ENCODE results near the gene PTCH2. TPM values are rescaled to one million over a fixed set of nuclear protein-coding genes. Genes with fewer than 3 reads are reported as not detected.

Gene PTCH2
- total and polyA plus RNA-seq, 2 of the 13 experiments (the other 11 are each of a cell fraction or from before 2014, with no cell fraction given), result 0.60 to 1.5 TPM

DNA sequence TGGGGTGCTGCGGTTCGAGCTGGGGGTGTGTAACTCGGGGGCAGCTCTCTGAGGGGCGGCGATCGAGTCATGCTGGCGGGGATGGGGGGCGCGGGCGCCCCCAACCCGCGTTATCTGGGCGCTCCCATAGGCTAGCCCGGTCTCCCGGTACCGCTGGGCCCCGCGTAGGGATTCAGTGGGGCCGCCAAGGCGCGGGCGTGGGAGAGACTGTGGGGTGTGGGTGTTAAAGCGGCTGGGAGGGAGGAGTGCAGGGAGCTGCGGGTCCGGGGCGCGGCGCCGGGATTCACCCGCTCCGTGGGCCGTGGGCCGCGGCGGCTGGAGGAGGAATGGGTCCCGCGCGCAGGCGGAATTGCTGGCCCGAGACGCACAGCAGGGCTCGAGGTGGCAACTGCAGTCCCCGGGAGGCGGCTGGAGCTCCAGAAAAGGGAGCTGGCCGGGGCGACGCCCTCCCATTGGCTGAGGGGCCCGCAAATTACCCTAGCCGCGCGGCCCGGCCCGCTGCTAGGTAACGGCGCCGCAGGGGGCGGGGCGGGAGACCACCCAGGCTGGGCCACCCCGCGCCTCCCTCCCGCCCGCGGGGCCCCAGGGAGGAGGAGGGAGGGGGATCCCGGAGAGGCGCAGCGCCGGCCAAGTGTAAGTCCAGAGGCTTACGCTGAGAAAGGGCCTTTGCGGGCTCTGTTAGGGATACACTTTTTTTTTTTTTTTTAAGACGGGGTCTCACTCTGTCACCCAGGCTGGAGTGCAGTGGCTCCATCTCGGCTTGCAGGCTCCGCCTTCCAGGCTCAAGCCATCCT lies at the start of gene PTCH2 (continued):
- no peak for TF ChIP-seq HNF4G (IDR thresholded peaks at IDR 0.05; ENCODE audit: borderline replicate concordance, low read depth, low read length)
- TF ChIP-seq HNF4G (CRISPR knock-in tag; IDR thresholded peaks at IDR 0.05; ENCODE audit: borderline replicate concordance, low read depth), result no peak
- TF ChIP-seq, protein P1, sequence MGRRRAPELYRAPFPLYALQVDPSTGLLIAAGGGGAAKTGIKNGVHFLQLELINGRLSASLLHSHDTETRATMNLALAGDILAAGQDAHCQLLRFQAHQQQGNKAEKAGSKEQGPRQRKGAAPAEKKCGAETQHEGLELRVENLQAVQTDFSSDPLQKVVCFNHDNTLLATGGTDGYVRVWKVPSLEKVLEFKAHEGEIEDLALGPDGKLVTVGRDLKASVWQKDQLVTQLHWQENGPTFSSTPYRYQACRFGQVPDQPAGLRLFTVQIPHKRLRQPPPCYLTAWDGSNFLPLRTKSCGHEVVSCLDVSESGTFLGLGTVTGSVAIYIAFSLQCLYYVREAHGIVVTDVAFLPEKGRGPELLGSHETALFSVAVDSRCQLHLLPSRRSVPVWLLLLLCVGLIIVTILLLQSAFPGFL (CRISPR knock-in tag; IDR thresholded peaks at IDR 0.05), result no peak
- TF ChIP-seq FOXO1 (CRISPR knock-in tag; IDR thresholded peaks at IDR 0.05), result no peak
- no peak for TF ChIP-seq NFKBIZ (CRISPR knock-in tag; IDR thresholded peaks at IDR 0.05)
- TF ChIP-seq SNRNP70 (IDR thresholded peaks at IDR 0.05; ENCODE audit: low read depth, low read length), result no peak
- TF ChIP-seq IKZF1 (IDR thresholded peaks at IDR 0.05), result no peak
- 0 out of 2 replicates have a peak, but pooled peaks have one; percentile 46 for TF ChIP-seq ZSCAN20 (CRISPR knock-in tag; IDR thresholded peaks at IDR 0.05; ENCODE audit: borderline replicate concordance)
- TF ChIP-seq ZBTB7B (CRISPR knock-in tag; IDR thresholded peaks at IDR 0.05), result 0 out of 2 replicates have a peak, but pooled peaks have one; percentile 49
- TF ChIP-seq ELF4 (CRISPR knock-in tag; IDR thresholded peaks at IDR 0.05; ENCODE audit: borderline replicate concordance), result no peak
- TF ChIP-seq ZNF263 (CRISPR knock-in tag; IDR thresholded peaks at IDR 0.05), result 0 out of 2 replicates have a peak, but pooled peaks have one; percentile 58
- TF ChIP-seq MXD4 (CRISPR knock-in tag; IDR thresholded peaks at IDR 0.05), result no peak
- TF ChIP-seq, protein P2, sequence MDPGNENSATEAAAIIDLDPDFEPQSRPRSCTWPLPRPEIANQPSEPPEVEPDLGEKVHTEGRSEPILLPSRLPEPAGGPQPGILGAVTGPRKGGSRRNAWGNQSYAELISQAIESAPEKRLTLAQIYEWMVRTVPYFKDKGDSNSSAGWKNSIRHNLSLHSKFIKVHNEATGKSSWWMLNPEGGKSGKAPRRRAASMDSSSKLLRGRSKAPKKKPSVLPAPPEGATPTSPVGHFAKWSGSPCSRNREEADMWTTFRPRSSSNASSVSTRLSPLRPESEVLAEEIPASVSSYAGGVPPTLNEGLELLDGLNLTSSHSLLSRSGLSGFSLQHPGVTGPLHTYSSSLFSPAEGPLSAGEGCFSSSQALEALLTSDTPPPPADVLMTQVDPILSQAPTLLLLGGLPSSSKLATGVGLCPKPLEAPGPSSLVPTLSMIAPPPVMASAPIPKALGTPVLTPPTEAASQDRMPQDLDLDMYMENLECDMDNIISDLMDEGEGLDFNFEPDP (CRISPR knock-in tag; conservative IDR thresholded peaks at IDR 0.05), result no peak
- no peak for TF ChIP-seq ZC3H4 (CRISPR knock-in tag; IDR thresholded peaks at IDR 0.05; ENCODE audit: borderline replicate concordance)
- TF ChIP-seq ZNF232 (CRISPR knock-in tag; IDR thresholded peaks at IDR 0.05; ENCODE audit: borderline replicate concordance), result no peak
- no peak for TF ChIP-seq SP140L (CRISPR knock-in tag; IDR thresholded peaks at IDR 0.05; ENCODE audit: borderline replicate concordance)
- TF ChIP-seq ZNF619 (CRISPR knock-in tag; IDR thresholded peaks at IDR 0.05), result no peak
- TF ChIP-seq ZNF652 (CRISPR knock-in tag; IDR thresholded peaks at IDR 0.05; ENCODE audit: borderline replicate concordance, low read depth), result no peak
- TF ChIP-seq, protein P3, sequence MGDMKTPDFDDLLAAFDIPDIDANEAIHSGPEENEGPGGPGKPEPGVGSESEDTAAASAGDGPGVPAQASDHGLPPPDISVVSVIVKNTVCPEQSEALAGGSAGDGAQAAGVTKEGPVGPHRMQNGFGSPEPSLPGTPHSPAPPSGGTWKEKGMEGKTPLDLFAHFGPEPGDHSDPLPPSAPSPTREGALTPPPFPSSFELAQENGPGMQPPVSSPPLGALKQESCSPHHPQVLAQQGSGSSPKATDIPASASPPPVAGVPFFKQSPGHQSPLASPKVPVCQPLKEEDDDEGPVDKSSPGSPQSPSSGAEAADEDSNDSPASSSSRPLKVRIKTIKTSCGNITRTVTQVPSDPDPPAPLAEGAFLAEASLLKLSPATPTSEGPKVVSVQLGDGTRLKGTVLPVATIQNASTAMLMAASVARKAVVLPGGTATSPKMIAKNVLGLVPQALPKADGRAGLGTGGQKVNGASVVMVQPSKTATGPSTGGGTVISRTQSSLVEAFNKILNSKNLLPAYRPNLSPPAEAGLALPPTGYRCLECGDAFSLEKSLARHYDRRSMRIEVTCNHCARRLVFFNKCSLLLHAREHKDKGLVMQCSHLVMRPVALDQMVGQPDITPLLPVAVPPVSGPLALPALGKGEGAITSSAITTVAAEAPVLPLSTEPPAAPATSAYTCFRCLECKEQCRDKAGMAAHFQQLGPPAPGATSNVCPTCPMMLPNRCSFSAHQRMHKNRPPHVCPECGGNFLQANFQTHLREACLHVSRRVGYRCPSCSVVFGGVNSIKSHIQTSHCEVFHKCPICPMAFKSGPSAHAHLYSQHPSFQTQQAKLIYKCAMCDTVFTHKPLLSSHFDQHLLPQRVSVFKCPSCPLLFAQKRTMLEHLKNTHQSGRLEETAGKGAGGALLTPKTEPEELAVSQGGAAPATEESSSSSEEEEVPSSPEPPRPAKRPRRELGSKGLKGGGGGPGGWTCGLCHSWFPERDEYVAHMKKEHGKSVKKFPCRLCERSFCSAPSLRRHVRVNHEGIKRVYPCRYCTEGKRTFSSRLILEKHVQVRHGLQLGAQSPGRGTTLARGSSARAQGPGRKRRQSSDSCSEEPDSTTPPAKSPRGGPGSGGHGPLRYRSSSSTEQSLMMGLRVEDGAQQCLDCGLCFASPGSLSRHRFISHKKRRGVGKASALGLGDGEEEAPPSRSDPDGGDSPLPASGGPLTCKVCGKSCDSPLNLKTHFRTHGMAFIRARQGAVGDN (CRISPR knock-in tag; IDR thresholded peaks at IDR 0.05), result peak; percentile 64; the same call in 1 of the 2 replicates
- no peak for TF ChIP-seq PHF5A (CRISPR knock-in tag; IDR thresholded peaks at IDR 0.05; ENCODE audit: low read depth, unreplicated experiment)
- no peak for TF ChIP-seq TGIF2 (CRISPR knock-in tag; IDR thresholded peaks at IDR 0.05)
- no peak for TF ChIP-seq NFRKB (IDR thresholded peaks at IDR 0.05)
- TF ChIP-seq, protein P4, sequence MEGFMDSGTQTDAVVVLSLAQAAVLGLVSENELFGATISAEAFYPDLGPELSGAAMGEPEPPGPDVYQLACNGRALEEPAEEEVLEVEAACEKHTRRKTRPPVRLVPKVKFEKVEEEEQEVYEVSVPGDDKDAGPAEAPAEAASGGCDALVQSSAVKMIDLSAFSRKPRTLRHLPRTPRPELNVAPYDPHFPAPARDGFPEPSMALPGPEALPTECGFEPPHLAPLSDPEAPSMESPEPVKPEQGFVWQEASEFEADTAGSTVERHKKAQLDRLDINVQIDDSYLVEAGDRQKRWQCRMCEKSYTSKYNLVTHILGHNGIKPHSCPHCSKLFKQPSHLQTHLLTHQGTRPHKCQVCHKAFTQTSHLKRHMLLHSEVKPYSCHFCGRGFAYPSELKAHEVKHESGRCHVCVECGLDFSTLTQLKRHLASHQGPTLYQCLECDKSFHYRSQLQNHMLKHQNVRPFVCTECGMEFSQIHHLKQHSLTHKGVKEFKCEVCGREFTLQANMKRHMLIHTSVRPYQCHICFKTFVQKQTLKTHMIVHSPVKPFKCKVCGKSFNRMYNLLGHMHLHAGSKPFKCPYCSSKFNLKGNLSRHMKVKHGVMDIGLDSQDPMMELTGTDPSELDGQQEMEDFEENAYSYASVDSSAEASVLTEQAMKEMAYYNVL (CRISPR knock-in tag; IDR thresholded peaks at IDR 0.05; ENCODE audit: borderline replicate concordance), result no peak

Data from HepG2 (cell line).